ENCODE data around the gene CRYBG3. TPM values are rescaled to one million over a fixed set of nuclear protein-coding genes. Genes with fewer than 3 reads are reported as not detected.

CRYBG3 gene
- total RNA-seq, result 34.2 and 42.7 TPM in 2 replicates

GRCh38 chr3:97821774-97822358 lies at the start of gene CRYBG3:
Gene CRYBG3 (plus strand): TSS chr3:97822011. CDS start chr3:97822207, 196 bp downstream.

GRCh38 chr3:97971679-97972567 lies 150.1 kb downstream of the CRYBG3 start, which contains the start of gene RIOX2:
Gene RIOX2 (minus strand): TSS chr3:97972431. CDS start chr3:97967593, 4,838 bp downstream.

Other genes starting within 250 kb of the CRYBG3 start
- gene ARL6, start 57.3 kb upstream of the CRYBG3 start, total RNA-seq, result 8.7 and 10.9 TPM in 2 replicates
- 33.3 and 38.9 TPM in 2 replicates for gene RIOX2, start 150.4 kb downstream of the CRYBG3 start, total RNA-seq
- gene GABRR3, start 213.3 kb downstream of the CRYBG3 start, total RNA-seq, result not detected in 2 replicates

Measured in smooth muscle cell of trachea (primary cell).